Rectal smooth muscle tissue (tissue), 1 donor: ENCODE measurements around the gene ADARB2.
"Not testable (repeated sequence)": the region's sequence is repeated elsewhere in the genome, so short reads cannot be mapped to it uniquely, and the experiment has no call there.

Experiments used
- H3K27ac ChIP-seq: one replicate; pipeline ENCODE4 v1.7.0; 2013; ENCODE audit warnings: low read depth, low read length, inconsistent platforms
- H3K27me3 ChIP-seq: one replicate; pipeline ENCODE4 v1.7.0; 2013; ENCODE audit warnings: low read length; ENCODE audit not compliant: control insufficient read depth, insufficient read depth
- H3K36me3 ChIP-seq: one replicate; pipeline ENCODE4 v1.7.0; 2013; ENCODE audit warnings: low read length; ENCODE audit not compliant: control insufficient read depth, insufficient read depth
- H3K4me1 ChIP-seq: one replicate; pipeline ENCODE4 v1.7.0; 2013; ENCODE audit warnings: low read length; ENCODE audit not compliant: control insufficient read depth, insufficient read depth
- H3K4me3 ChIP-seq: one replicate; pipeline ENCODE4 v1.7.0; 2013; ENCODE audit warnings: low read length
- H3K9ac ChIP-seq: one replicate; pipeline ENCODE4 v1.7.0; 2013; ENCODE audit warnings: low read length

ADARB2 gene

GRCh38 chr10:1626835-1627234, 110.5 kb downstream of the ADARB2 start:
- no peak overlapping the region for H3K9ac ChIP-seq
- H3K27me3 ChIP-seq = no peaks in the 10 kb centered on the region

GRCh38 chr10:1626410-1626809, 110.9 kb downstream of the ADARB2 start:
- no peak overlapping the region for H3K4me3 ChIP-seq
- H3K27me3 ChIP-seq = no peaks in the 10 kb centered on the region

More at GRCh38 chr10:1626835-1627234, 110.5 kb downstream of the ADARB2 start:
- H3K36me3 ChIP-seq = no peaks in the 10 kb centered on the region
- no peaks in the 10 kb centered on the region for H3K4me1 ChIP-seq
- no peak overlapping the region for H3K4me3 ChIP-seq
- H3K27ac ChIP-seq = no peak overlapping the region

GRCh38 chr10:1625731-1626130, 111.6 kb downstream of the ADARB2 start:
- H3K27ac ChIP-seq = no peak overlapping the region
- no peak overlapping the region for H3K9ac ChIP-seq
- H3K36me3 ChIP-seq = no peaks in the 10 kb centered on the region

More at GRCh38 chr10:1626410-1626809, 110.9 kb downstream of the ADARB2 start:
- Histone ChIP-seq H3K36me3 (no peaks in the 10 kb centered on the region), H3K9ac (no peak overlapping the region), H3K27ac (no peak overlapping the region), H3K4me1 (no peaks in the 10 kb centered on the region)

GRCh38 chr10:1625079-1625478, 112.2 kb downstream of the ADARB2 start:
- Histone ChIP-seq H3K9ac (no peak overlapping the region), H3K4me3 (no peak overlapping the region), H3K27me3 (no peaks in the 10 kb centered on the region), H3K27ac (no peak overlapping the region), H3K4me1 (no peaks in the 10 kb centered on the region), H3K36me3 (no peaks in the 10 kb centered on the region)

More at GRCh38 chr10:1625731-1626130, 111.6 kb downstream of the ADARB2 start:
- Histone ChIP-seq H3K4me3 (no peak overlapping the region), H3K4me1 (no peaks in the 10 kb centered on the region), H3K27me3 (no peaks in the 10 kb centered on the region)

- Histone ChIP-seq H3K27me3 (no peaks in the 10 kb centered on the region), H3K9ac (no peak overlapping the region), H3K4me1 (no peaks in the 10 kb centered on the region), H3K27ac (no peak overlapping the region), H3K4me3 (no peak overlapping the region), H3K36me3 (no peaks in the 10 kb centered on the region)
Measured at GRCh38 chr10:1624240-1624639, 113.1 kb downstream of the ADARB2 start.

- Histone ChIP-seq H3K4me3 (no peak overlapping the region), H3K36me3 (no peaks in the 10 kb centered on the region), H3K27ac (no peak overlapping the region), H3K4me1 (no peaks in the 10 kb centered on the region), H3K27me3 (no peaks in the 10 kb centered on the region), H3K9ac (no peak overlapping the region)
Measured at GRCh38 chr10:1620803-1621202, 116.5 kb downstream of the ADARB2 start.

- H3K27ac ChIP-seq, H3K36me3 ChIP-seq, H3K27me3 ChIP-seq, H3K4me3 ChIP-seq, H3K4me1 ChIP-seq, H3K9ac ChIP-seq: not testable (repeated sequence)
Measured at GRCh38 chr10:1617376-1618317, 119.7 kb downstream of the ADARB2 start.

GRCh38 chr10:1616701-1617100, 120.6 kb downstream of the ADARB2 start:
- not testable (repeated sequence) for H3K4me1 ChIP-seq, H3K27me3 ChIP-seq, H3K4me3 ChIP-seq, H3K36me3 ChIP-seq, H3K27ac ChIP-seq, H3K9ac ChIP-seq

GRCh38 chr10:1615186-1615954, 122.0 kb downstream of the ADARB2 start:
- Histone ChIP-seq H3K27me3 (peaks cover 5% of the 10 kb centered on the region), H3K4me1 (no peaks in the 10 kb centered on the region), H3K4me3 (no peak overlapping the region), H3K36me3 (no peaks in the 10 kb centered on the region), H3K27ac (no peak overlapping the region), H3K9ac (no peak overlapping the region)

- Histone ChIP-seq H3K9ac (no peak overlapping the region), H3K27me3 (peaks cover 7% of the 10 kb centered on the region)
Measured at GRCh38 chr10:1613511-1613910, 123.8 kb downstream of the ADARB2 start.

GRCh38 chr10:1612908-1613307, 124.4 kb downstream of the ADARB2 start:
- peaks cover 8% of the 10 kb centered on the region for H3K27me3 ChIP-seq
- no peaks in the 10 kb centered on the region for H3K4me1 ChIP-seq
- no peak overlapping the region for H3K27ac ChIP-seq
- H3K9ac ChIP-seq = no peak overlapping the region
- no peak overlapping the region for H3K4me3 ChIP-seq
- no peaks in the 10 kb centered on the region for H3K36me3 ChIP-seq

More at GRCh38 chr10:1613511-1613910, 123.8 kb downstream of the ADARB2 start:
- Histone ChIP-seq H3K36me3 (no peaks in the 10 kb centered on the region), H3K27ac (no peak overlapping the region), H3K4me3 (no peak overlapping the region), H3K4me1 (no peaks in the 10 kb centered on the region)

GRCh38 chr10:1611936-1612550, 125.3 kb downstream of the ADARB2 start:
- Histone ChIP-seq H3K4me3 (no peak overlapping the region), H3K9ac (no peak overlapping the region), H3K27ac (no peak overlapping the region), H3K27me3 (peaks cover 8% of the 10 kb centered on the region), H3K4me1 (no peaks in the 10 kb centered on the region), H3K36me3 (no peaks in the 10 kb centered on the region)
